HepG2 (cell line): ENCODE data around the gene RGS10.

ENCODE experiments used
- ARID3A ChIP-seq: IDR thresholded peaks from 2 replicates; pipeline ENCODE4 v1.6.1; 2012; ENCODE audit warnings: low read depth, low read length, improper control_type of control experiment
- EZH2 ChIP-seq: conservative IDR thresholded peaks from 2 replicates; pipeline ENCODE4 v1.6.1; 2012; ENCODE audit warnings: mild to moderate bottlenecking, low read depth, low read length, moderate library complexity
- NFKBIZ ChIP-seq: IDR thresholded peaks from 2 replicates; pipeline ENCODE4 v1.6.1; 2018; ENCODE audit warnings: missing genetic modification reagents, missing compliant biosample characterization
- ZFP41 ChIP-seq: sonication (generic); formaldehyde crosslinking; IDR thresholded peaks from 2 replicates; pipeline ENCODE4 v1.4.0; 2020; ENCODE audit warnings: mild to moderate bottlenecking, missing genetic modification reagents, borderline replicate concordance
- ZNF576 ChIP-seq: sonication (generic); formaldehyde crosslinking; IDR thresholded peaks from 2 replicates; pipeline ENCODE4 v1.4.0; 2020; ENCODE audit warnings: mild to moderate bottlenecking, missing genetic modification reagents
- ZNF660 ChIP-seq: sonication (generic); formaldehyde crosslinking; IDR thresholded peaks from 2 replicates; pipeline ENCODE4 v1.5.1; 2020; ENCODE audit warnings: mild to moderate bottlenecking, low read depth, missing genetic modification reagents, borderline replicate concordance
- ZXDC ChIP-seq: sonication (generic); formaldehyde crosslinking; IDR thresholded peaks from 2 replicates; pipeline ENCODE4 v1.5.0; 2020; ENCODE audit warnings: mild to moderate bottlenecking, missing genetic modification reagents

GRCh38 chr10:119505131-119505551 is 37.4 kb downstream of the RGS10 start:
- TF ChIP-seq ZFP41 (CRISPR knock-in tag) = no peak
- no peak for TF ChIP-seq ZNF576 (CRISPR knock-in tag)
- no peak for TF ChIP-seq NFKBIZ (CRISPR knock-in tag)
- no peak for TF ChIP-seq ZNF660 (CRISPR knock-in tag)
- no peak for TF ChIP-seq ZXDC
- no peak for TF ChIP-seq EZH2
- TF ChIP-seq ARID3A = no peak
